ENCODE measurements around the gene HAUS8. TPM values are rescaled to one million over a fixed set of nuclear protein-coding genes. Genes with fewer than 3 reads are reported as not detected.

Gene HAUS8
- total and polyA plus RNA-seq, 9 of the 15 experiments (the other 6 are each of a cell fraction or from before 2014, with no cell fraction given): 20.5 to 53.2 (median 36.0) TPM

GRCh38 chr19:17045907-17046502, 29.2 kb downstream of the HAUS8 start (continued):
- TF ChIP-seq, protein P1, sequence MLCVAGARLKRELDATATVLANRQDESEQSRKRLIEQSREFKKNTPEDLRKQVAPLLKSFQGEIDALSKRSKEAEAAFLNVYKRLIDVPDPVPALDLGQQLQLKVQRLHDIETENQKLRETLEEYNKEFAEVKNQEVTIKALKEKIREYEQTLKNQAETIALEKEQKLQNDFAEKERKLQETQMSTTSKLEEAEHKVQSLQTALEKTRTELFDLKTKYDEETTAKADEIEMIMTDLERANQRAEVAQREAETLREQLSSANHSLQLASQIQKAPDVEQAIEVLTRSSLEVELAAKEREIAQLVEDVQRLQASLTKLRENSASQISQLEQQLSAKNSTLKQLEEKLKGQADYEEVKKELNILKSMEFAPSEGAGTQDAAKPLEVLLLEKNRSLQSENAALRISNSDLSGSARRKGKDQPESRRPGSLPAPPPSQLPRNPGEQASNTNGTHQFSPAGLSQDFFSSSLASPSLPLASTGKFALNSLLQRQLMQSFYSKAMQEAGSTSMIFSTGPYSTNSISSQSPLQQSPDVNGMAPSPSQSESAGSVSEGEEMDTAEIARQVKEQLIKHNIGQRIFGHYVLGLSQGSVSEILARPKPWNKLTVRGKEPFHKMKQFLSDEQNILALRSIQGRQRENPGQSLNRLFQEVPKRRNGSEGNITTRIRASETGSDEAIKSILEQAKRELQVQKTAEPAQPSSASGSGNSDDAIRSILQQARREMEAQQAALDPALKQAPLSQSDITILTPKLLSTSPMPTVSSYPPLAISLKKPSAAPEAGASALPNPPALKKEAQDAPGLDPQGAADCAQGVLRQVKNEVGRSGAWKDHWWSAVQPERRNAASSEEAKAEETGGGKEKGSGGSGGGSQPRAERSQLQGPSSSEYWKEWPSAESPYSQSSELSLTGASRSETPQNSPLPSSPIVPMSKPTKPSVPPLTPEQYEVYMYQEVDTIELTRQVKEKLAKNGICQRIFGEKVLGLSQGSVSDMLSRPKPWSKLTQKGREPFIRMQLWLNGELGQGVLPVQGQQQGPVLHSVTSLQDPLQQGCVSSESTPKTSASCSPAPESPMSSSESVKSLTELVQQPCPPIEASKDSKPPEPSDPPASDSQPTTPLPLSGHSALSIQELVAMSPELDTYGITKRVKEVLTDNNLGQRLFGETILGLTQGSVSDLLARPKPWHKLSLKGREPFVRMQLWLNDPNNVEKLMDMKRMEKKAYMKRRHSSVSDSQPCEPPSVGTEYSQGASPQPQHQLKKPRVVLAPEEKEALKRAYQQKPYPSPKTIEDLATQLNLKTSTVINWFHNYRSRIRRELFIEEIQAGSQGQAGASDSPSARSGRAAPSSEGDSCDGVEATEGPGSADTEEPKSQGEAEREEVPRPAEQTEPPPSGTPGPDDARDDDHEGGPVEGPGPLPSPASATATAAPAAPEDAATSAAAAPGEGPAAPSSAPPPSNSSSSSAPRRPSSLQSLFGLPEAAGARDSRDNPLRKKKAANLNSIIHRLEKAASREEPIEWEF (CRISPR knock-in tag; IDR thresholded peaks at IDR 0.05): no peak

- CTCF ChIA-PET (ENCODE audit: low intra/inter-chr PET ratio): no interaction called here
- H3K79me2 ChIP-seq (ENCODE audit: control insufficient read depth, insufficient read depth, low read length): no peaks in the 10 kb centered on the region
- H3K4me2 ChIP-seq (ENCODE audit: insufficient read depth, low read length): no peak overlapping the region
- no peak overlapping the region for H2AFZ ChIP-seq (ENCODE audit: low read depth, low read length)
- peaks cover under 1% of the 10 kb centered on the region for H3K9me1 ChIP-seq (ENCODE audit: control insufficient read depth, insufficient read depth, low read length)
- intact Hi-C loops (cut with micrococcal nuclease) (no loop called here), in situ Hi-C loops (cut with MboI) (no loop called here)
- 0 out of 2 replicates have a peak, but pooled peaks cover 4% of the 10 kb centered on the region for H4K20me1 ChIP-seq (replicated peaks; ENCODE audit: control insufficient read depth, insufficient read depth, low read length)
- no TSS peak for BruUV-seq (replicated peaks)
- DNase-seq (ENCODE audit: extremely low read depth in 1 of 4, low spot score in 3 of 4): no peak
- no peak overlapping the region for H3K9ac ChIP-seq (ENCODE audit: insufficient read depth in 1 of 2, low read depth in 2 of 2, low read length in 2 of 2)
- ATAC-seq: no peak
- peaks cover 11 to 19% of the 10 kb centered on the region in 2 experiments; a peak in 2 of 5 replicates for H3K27me3 ChIP-seq (ENCODE audit: control insufficient read depth in 2 of 2, insufficient read depth in 2 of 2, low read length in 2 of 2)
- no peaks in the 10 kb centered on the region; a peak in 1 of 5 replicates for H3K4me1 ChIP-seq (replicated peaks in 1 of 2; ENCODE audit: control insufficient read depth in 2 of 2, insufficient read depth in 2 of 2, low read length in 2 of 2)
- FAIRE-seq: no peak
- WGBS (ENCODE audit: insufficient coverage, low coverage, missing lambda C conversion rate): 8% methylated on average over 7 of the region's 7 CpGs
- H3K9me3 ChIP-seq (replicated peaks; ENCODE audit: control insufficient read depth, insufficient read depth, low read depth, low read length): no peaks in the 10 kb centered on the region
- POLR2A ChIA-PET: interaction anchor here (0.7 to 1.6 kb wide), 3 partner anchors 9 to 21 kb away, joined by 3 to 4 read pairs (median 4); no protein-coding TSS in a partner anchor
- H3K4me3 ChIP-seq: no peak overlapping the region
- H3K36me3 ChIP-seq (ENCODE audit: control insufficient read depth, insufficient read depth, low read length): peaks cover 4% of the 10 kb centered on the region; the same call in 2 of the 3 replicates
- no peak overlapping the region for H3K27ac ChIP-seq (ENCODE audit: extremely low read depth, low read depth, low read length)
- TF ChIP-seq GATAD2B (IDR thresholded peaks at IDR 0.05; ENCODE audit: borderline replicate concordance): no peak
- TF ChIP-seq TBP (optimal IDR thresholded peaks at IDR 0.05; ENCODE audit: low read depth, low read length): no peak
- TF ChIP-seq KLF1 (tag; IDR thresholded peaks at IDR 0.05): no peak
- no peak for TF ChIP-seq TSC22D4 (tag; IDR thresholded peaks at IDR 0.05)
- TF ChIP-seq ZNF436 (CRISPR knock-in tag; IDR thresholded peaks at IDR 0.05): no peak
- TF ChIP-seq HNRNPLL (IDR thresholded peaks at IDR 0.05; ENCODE audit: low read depth, low read length, poor library complexity, severe bottlenecking): no peak
- TF ChIP-seq, protein P2, sequence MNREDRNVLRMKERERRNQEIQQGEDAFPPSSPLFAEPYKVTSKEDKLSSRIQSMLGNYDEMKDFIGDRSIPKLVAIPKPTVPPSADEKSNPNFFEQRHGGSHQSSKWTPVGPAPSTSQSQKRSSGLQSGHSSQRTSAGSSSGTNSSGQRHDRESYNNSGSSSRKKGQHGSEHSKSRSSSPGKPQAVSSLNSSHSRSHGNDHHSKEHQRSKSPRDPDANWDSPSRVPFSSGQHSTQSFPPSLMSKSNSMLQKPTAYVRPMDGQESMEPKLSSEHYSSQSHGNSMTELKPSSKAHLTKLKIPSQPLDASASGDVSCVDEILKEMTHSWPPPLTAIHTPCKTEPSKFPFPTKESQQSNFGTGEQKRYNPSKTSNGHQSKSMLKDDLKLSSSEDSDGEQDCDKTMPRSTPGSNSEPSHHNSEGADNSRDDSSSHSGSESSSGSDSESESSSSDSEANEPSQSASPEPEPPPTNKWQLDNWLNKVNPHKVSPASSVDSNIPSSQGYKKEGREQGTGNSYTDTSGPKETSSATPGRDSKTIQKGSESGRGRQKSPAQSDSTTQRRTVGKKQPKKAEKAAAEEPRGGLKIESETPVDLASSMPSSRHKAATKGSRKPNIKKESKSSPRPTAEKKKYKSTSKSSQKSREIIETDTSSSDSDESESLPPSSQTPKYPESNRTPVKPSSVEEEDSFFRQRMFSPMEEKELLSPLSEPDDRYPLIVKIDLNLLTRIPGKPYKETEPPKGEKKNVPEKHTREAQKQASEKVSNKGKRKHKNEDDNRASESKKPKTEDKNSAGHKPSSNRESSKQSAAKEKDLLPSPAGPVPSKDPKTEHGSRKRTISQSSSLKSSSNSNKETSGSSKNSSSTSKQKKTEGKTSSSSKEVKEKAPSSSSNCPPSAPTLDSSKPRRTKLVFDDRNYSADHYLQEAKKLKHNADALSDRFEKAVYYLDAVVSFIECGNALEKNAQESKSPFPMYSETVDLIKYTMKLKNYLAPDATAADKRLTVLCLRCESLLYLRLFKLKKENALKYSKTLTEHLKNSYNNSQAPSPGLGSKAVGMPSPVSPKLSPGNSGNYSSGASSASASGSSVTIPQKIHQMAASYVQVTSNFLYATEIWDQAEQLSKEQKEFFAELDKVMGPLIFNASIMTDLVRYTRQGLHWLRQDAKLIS (CRISPR knock-in tag; IDR thresholded peaks at IDR 0.05): no peak
- no peak for TF ChIP-seq ZNF143 (CRISPR knock-in tag; IDR thresholded peaks at IDR 0.05)
- no peak for TF ChIP-seq RBM17 (IDR thresholded peaks at IDR 0.05; ENCODE audit: borderline replicate concordance, low read depth, low read length)
- TF ChIP-seq JUNB (CRISPR knock-in tag; conservative IDR thresholded peaks at IDR 0.05): no peak
- TF ChIP-seq TCF7 (IDR thresholded peaks at IDR 0.05; ENCODE audit: borderline replicate concordance): no peak
Observed at GRCh38 chr19:17043744-17044143, 31.5 kb downstream of the HAUS8 start.
